ENCODE data around the gene ENTPD8.

- TF ChIP-seq CTCF (conservative IDR thresholded peaks at IDR 0.05 in 1 of 2, IDR thresholded peaks at IDR 0.05 in 1 of 2; ENCODE audit: low read depth in 1 of 2, low read length in 2 of 2) (no peak), EZH2 (IDR thresholded peaks at IDR 0.05; ENCODE audit: low read length, missing control alignments) (no peak)
Measured at GRCh38 chr9:137453643-137454081, 12.5 kb upstream of the ENTPD8 start.

All from fibroblast of lung (primary cell).